Endodermal cell (in vitro differentiated cells): ENCODE results near the gene CX3CL1. TPM values are rescaled to one million over a fixed set of nuclear protein-coding genes. Genes with fewer than 3 reads are reported as not detected.

Experiments used
- DNase-seq: peaks from one replicate; pipeline ENCODE4 v3.0.0-alpha.2; 2017
- H3K27ac ChIP-seq: 2 replicates; pipeline ENCODE4 v1.5.1; 2013; ENCODE audit warnings: mild to moderate bottlenecking, low read depth, low read length, moderate library complexity
- H3K27me3 ChIP-seq: 2 replicates; pipeline ENCODE4 v1.6.1; 2013; ENCODE audit warnings: mild to moderate bottlenecking, low read length, moderate library complexity; ENCODE audit not compliant: insufficient read depth, control insufficient read depth, poor library complexity, severe bottlenecking
- H3K36me3 ChIP-seq: 2 replicates; pipeline ENCODE4 v1.7.0; 2013; ENCODE audit warnings: mild to moderate bottlenecking, low read length, moderate library complexity; ENCODE audit not compliant: control insufficient read depth, insufficient read depth
- H3K4me1 ChIP-seq: one replicate; pipeline ENCODE4 v1.7.0; 2013; ENCODE audit warnings: low read length; ENCODE audit not compliant: control insufficient read depth, insufficient read depth
- H3K4me3 ChIP-seq: 2 replicates; pipeline ENCODE4 v1.5.1; 2013; ENCODE audit warnings: mild to moderate bottlenecking, low read length, moderate library complexity
- H3K9ac ChIP-seq: 2 replicates; pipeline ENCODE4 v1.6.1; 2013; ENCODE audit warnings: mild to moderate bottlenecking, low read length, moderate library complexity; ENCODE audit not compliant: poor library complexity, severe bottlenecking; ENCODE audit errors: extremely low read depth
- H3K9me3 ChIP-seq: 2 replicates; pipeline ENCODE4 v1.6.1; 2013; ENCODE audit warnings: mild to moderate bottlenecking, low read length, moderate library complexity; ENCODE audit not compliant: control insufficient read depth
- H3K27ac Mint-ChIP-seq: 2 replicates; pipeline ENCODE4 v1.8.0; 2020; ENCODE audit warnings: mixed read lengths
- H3K27me3 Mint-ChIP-seq: 2 replicates; pipeline ENCODE4 v1.8.0; 2021; ENCODE audit warnings: mild to moderate bottlenecking, mixed read lengths; ENCODE audit not compliant: insufficient read depth
- H3K36me3 Mint-ChIP-seq: 2 replicates; pipeline ENCODE4 v1.8.0; 2020; ENCODE audit warnings: low read depth, mixed read lengths
- H3K4me1 Mint-ChIP-seq: 2 replicates; pipeline ENCODE4 v1.8.0; 2020; ENCODE audit warnings: mixed read lengths
- H3K4me3 Mint-ChIP-seq: 2 replicates; pipeline ENCODE4 v1.8.0; 2020; ENCODE audit warnings: mild to moderate bottlenecking, moderate library complexity, mixed read lengths
- H3K9me3 Mint-ChIP-seq: 2 replicates; pipeline ENCODE4 v1.8.0; 2020; ENCODE audit warnings: mild to moderate bottlenecking, mixed read lengths
- CTCF ChIP-seq: fragments of 200-600 bp; sonication (generic); conservative IDR thresholded peaks from 2 replicates; pipeline ENCODE4 v1.5.0; 2021; ENCODE audit warnings: antibody characterized with exemption, mild to moderate bottlenecking
- WGBS, 2 experiments: methylation state at CpG; one replicate each; pipeline versions ENCODE4 v1.1.5 to v1.1.7; 2013; ENCODE audit warnings: missing lambda C conversion rate in 2 of 2, mixed read lengths in 1 of 2; ENCODE audit not compliant: insufficient coverage in 1 of 2, insufficient read length in 1 of 2; 5-methylcytosine and 5-hydroxymethylcytosine counted together
- total RNA-seq, 2 donors: library from RNA; stranded (reverse); fragmentation: NEBNext Ultra II Directional in 1 of 2; extraction: Animal tissue kit (Norgen Biotek cat#: 25700) in 1 of 2; gene quantifications; 2 replicates in 1 of 2; 3 replicates in 1 of 2; pipeline ENCODE4 v1.2.1, GENCODE V29; 2021

CX3CL1 gene
- total RNA-seq, 2 donors from 2014 or later = 0.18 to 1.0 TPM

GRCh38 chr16:57329718-57330327 lies 42.5 kb upstream of the CX3CL1 start:
- H3K9me3 Mint-ChIP-seq = peaks cover 3% of the 10 kb centered on the region
- no peaks in the 10 kb centered on the region for H3K36me3 ChIP-seq
- H3K4me1 Mint-ChIP-seq = no peaks in the 10 kb centered on the region
- peaks cover 6% of the 10 kb centered on the region for H3K9me3 ChIP-seq
- DNase-seq = no peak
- TF ChIP-seq CTCF = no peak
- WGBS, 2 experiments = 87 to 100% methylated on average over 2 to 8 of the region's 8 CpGs
- no peaks in the 10 kb centered on the region for H3K27me3 ChIP-seq
- no peaks in the 10 kb centered on the region for H3K4me1 ChIP-seq
- H3K27ac ChIP-seq = no peak overlapping the region
- H3K36me3 Mint-ChIP-seq = no peaks in the 10 kb centered on the region
- H3K4me3 Mint-ChIP-seq = no peak overlapping the region
- peaks cover 2% of the 10 kb centered on the region for H3K27me3 Mint-ChIP-seq
- no peak overlapping the region for H3K27ac Mint-ChIP-seq
- no peak overlapping the region for H3K4me3 ChIP-seq
- no peak overlapping the region for H3K9ac ChIP-seq

GRCh38 chr16:57331355-57331754 lies 40.9 kb upstream of the CX3CL1 start:
- no peak for DNase-seq
- Mint-ChIP-seq H3K4me1 (no peaks in the 10 kb centered on the region), H3K27ac (no peak overlapping the region), H3K36me3 (no peaks in the 10 kb centered on the region), H3K27me3 (peaks cover 2% of the 10 kb centered on the region), H3K4me3 (no peak overlapping the region), H3K9me3 (peaks cover 2% of the 10 kb centered on the region)
- H3K27me3 ChIP-seq = no peaks in the 10 kb centered on the region
- no peak overlapping the region for H3K9ac ChIP-seq
- no peak overlapping the region for H3K27ac ChIP-seq
- no peak overlapping the region for H3K4me3 ChIP-seq
- TF ChIP-seq CTCF = no peak
- no peaks in the 10 kb centered on the region for H3K36me3 ChIP-seq
- H3K4me1 ChIP-seq = no peaks in the 10 kb centered on the region
- WGBS, 2 experiments = 79 to 92% methylated on average over 2 to 3 of the region's 3 CpGs
- H3K9me3 ChIP-seq = peaks cover 3% of the 10 kb centered on the region

- WGBS, 2 experiments = 94% methylated on average over 1 of the region's 1 CpG; no CpG with 5 or more reads in 1 of the 2 experiments
- H3K4me1 ChIP-seq = no peaks in the 10 kb centered on the region
- no peak overlapping the region for H3K9ac ChIP-seq
- Mint-ChIP-seq H3K36me3 (no peaks in the 10 kb centered on the region), H3K4me3 (no peak overlapping the region), H3K9me3 (peaks cover 2% of the 10 kb centered on the region), H3K27ac (no peak overlapping the region), H3K4me1 (no peaks in the 10 kb centered on the region), H3K27me3 (peaks cover 2% of the 10 kb centered on the region)
- DNase-seq = no peak
- TF ChIP-seq CTCF = no peak
- H3K4me3 ChIP-seq = no peak overlapping the region
- no peak overlapping the region for H3K27ac ChIP-seq
- no peaks in the 10 kb centered on the region for H3K36me3 ChIP-seq
- H3K27me3 ChIP-seq = no peaks in the 10 kb centered on the region
- no peaks in the 10 kb centered on the region for H3K9me3 ChIP-seq
Observed at GRCh38 chr16:57333402-57333801, 38.9 kb upstream of the CX3CL1 start.
